Nephron (organoid): ENCODE measurements around the gene CHCHD6.
"Not testable (repeated sequence)": the region's sequence is repeated elsewhere in the genome, so short reads cannot be mapped to it uniquely, and the experiment has no call there.

Experiments
- H3K27ac Mint-ChIP-seq, 3 experiments: 2 replicates each; pipeline ENCODE4 v1.8.0; 2020; ENCODE audit warnings: mixed read lengths in 3 of 3, mild to moderate bottlenecking in 2 of 3, moderate library complexity in 1 of 3
- H3K27me3 Mint-ChIP-seq: 2 replicates; pipeline ENCODE4 v1.8.0; 2021; ENCODE audit warnings: low read depth, mild to moderate bottlenecking, moderate library complexity, mixed read lengths
- H3K36me3 Mint-ChIP-seq: 2 replicates; pipeline ENCODE4 v1.8.0; 2020; ENCODE audit warnings: low read depth, mixed read lengths
- H3K4me1 Mint-ChIP-seq: 2 replicates; pipeline ENCODE4 v1.8.0; 2020; ENCODE audit warnings: mixed read lengths
- H3K4me3 Mint-ChIP-seq, 3 experiments: 2 replicates each; pipeline ENCODE4 v1.8.0; 2020; ENCODE audit warnings: mild to moderate bottlenecking in 3 of 3, mixed read lengths in 3 of 3, moderate library complexity in 2 of 3
- H3K9me3 Mint-ChIP-seq: 2 replicates; pipeline ENCODE4 v1.8.0; 2020; ENCODE audit warnings: mixed read lengths
- CTCF ChIP-seq, 3 experiments: fragments of 200-600 bp; sonication (generic); IDR thresholded peaks; one replicate each; pipeline ENCODE4 v1.5.0; 2021; ENCODE audit warnings: antibody characterized with exemption in 3 of 3; ENCODE audit not compliant: unreplicated experiment in 3 of 3

The CHCHD6 gene

DNA sequence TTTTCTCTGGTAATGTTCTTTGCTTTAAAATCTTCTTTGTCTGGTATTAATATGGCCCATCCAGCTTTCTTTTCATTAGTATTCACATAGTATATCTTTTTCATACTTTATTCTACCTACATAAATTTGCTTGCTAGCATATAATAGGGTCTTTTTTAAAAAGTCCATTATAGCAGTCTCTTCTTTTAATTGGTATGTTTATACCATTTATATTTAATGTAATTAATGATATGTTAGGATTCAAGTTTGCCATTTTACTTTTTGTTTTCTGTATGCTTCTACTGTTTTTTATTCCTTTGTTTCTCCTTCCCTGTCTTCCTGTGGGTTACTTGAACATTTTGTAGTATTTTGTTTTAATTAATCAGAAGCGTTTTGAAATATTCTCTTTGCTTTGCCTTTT is 89.0 kb downstream of the CHCHD6 start:
- Mint-ChIP-seq H3K9me3 (peaks cover 43% of the 10 kb centered on the region), H3K36me3 (peaks cover 45% of the 10 kb centered on the region), H3K27me3 (no peaks in the 10 kb centered on the region), H3K4me1 (no peaks in the 10 kb centered on the region), H3K27ac (no peak overlapping the region), H3K4me3 (no peak overlapping the region)
- TF ChIP-seq CTCF (IDR thresholded peaks at IDR 0.05; ENCODE audit: unreplicated experiment in 3 of 3): no peak

DNA sequence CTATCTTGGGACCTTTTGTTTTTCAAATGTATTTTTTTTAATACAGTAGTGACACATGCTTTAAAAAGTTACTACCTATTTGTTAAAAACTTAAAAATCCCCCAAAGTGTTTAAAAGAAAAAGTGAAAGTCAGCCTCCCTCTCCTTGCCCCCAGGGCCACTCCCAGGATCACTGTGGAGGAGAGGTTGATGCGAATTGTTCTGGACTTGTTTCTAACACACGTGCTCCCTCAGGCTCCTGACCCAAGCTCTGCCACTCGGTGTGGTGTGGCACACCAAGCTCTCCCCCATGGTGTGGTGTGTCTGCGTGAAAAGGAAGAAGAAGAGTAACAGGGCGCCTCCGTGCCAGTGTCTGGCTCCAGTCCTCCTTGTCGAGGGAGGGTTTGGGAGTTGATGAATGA is 93.5 kb downstream of the CHCHD6 start:
- no peak for TF ChIP-seq CTCF (IDR thresholded peaks at IDR 0.05; ENCODE audit: unreplicated experiment in 3 of 3)
- no peak overlapping the region for H3K4me3 Mint-ChIP-seq
- peaks cover 34% of the 10 kb centered on the region for H3K9me3 Mint-ChIP-seq
- H3K4me1 Mint-ChIP-seq: no peaks in the 10 kb centered on the region
- no peak overlapping the region for H3K27ac Mint-ChIP-seq
- peaks cover 59% of the 10 kb centered on the region for H3K36me3 Mint-ChIP-seq
- H3K27me3 Mint-ChIP-seq: no peaks in the 10 kb centered on the region

- TF ChIP-seq CTCF (IDR thresholded peaks at IDR 0.05; ENCODE audit: unreplicated experiment in 3 of 3): no peak
- Mint-ChIP-seq H3K4me1 (no peaks in the 10 kb centered on the region), H3K36me3 (peaks cover 50% of the 10 kb centered on the region), H3K27ac (no peak overlapping the region), H3K9me3 (peaks cover 32% of the 10 kb centered on the region), H3K27me3 (no peaks in the 10 kb centered on the region), H3K4me3 (no peak overlapping the region)
Observed at GRCh38 chr3:126798521-126798920, 94.5 kb downstream of the CHCHD6 start.

GRCh38 chr3:126799099-126799498 is 95.1 kb downstream of the CHCHD6 start:
- H3K9me3 Mint-ChIP-seq: peaks cover 31% of the 10 kb centered on the region
- H3K36me3 Mint-ChIP-seq: peaks cover 45% of the 10 kb centered on the region
- no peak for TF ChIP-seq CTCF (IDR thresholded peaks at IDR 0.05; ENCODE audit: unreplicated experiment in 3 of 3)
- H3K4me1 Mint-ChIP-seq: no peaks in the 10 kb centered on the region
- H3K4me3 Mint-ChIP-seq: no peak overlapping the region
- no peak overlapping the region for H3K27ac Mint-ChIP-seq
- H3K27me3 Mint-ChIP-seq: no peaks in the 10 kb centered on the region

DNA sequence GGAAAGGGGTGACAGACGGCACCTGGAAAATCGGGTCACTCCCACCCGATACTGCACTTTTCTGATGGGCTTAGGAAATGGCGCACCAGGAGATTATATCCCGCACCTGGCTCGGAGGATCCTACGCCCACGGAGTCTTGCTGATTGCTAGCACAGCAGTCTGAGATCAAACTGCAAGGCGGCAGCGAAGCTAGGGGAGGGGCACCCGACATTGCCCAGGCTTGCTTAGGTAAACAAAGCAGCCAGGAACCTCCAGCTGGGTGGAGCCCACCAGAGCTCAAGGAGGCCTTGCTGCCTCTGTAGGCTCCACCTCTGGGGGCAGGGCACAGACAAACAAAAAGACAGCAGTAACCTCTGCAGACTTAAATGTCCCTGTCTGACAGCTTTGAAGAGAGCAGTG is 97.3 kb downstream of the CHCHD6 start:
- Mint-ChIP-seq H3K36me3 (peaks cover 42% of the 10 kb centered on the region), H3K9me3 (peaks cover 31% of the 10 kb centered on the region)
- H3K4me1 Mint-ChIP-seq, H3K4me3 Mint-ChIP-seq, H3K27ac Mint-ChIP-seq, H3K27me3 Mint-ChIP-seq: not testable (repeated sequence)

DNA sequence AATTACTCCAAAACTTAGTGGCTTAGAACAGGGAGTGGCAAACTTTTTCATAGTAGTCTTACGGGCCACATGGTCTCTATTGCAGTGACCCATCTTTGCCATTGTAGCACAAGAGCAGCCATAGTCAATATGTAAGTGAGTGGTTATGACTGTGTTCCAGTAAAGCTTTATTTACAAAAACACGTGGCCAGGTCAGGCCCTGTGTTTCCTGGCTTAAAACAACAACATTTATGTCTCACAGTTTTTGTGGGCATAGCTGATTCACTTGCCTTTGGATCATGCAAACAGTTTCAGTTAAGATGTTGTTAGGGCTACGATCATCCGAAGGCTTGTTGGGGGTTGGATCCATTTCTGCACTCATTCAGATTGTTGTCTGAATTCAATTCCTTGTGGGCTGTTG is 103.8 kb downstream of the CHCHD6 start:
- no peak overlapping the region for H3K27ac Mint-ChIP-seq
- H3K27me3 Mint-ChIP-seq: no peaks in the 10 kb centered on the region
- peaks cover 17% of the 10 kb centered on the region for H3K9me3 Mint-ChIP-seq
- no peak for TF ChIP-seq CTCF (IDR thresholded peaks at IDR 0.05; ENCODE audit: unreplicated experiment in 3 of 3)
- H3K4me3 Mint-ChIP-seq: no peak overlapping the region
- H3K4me1 Mint-ChIP-seq: no peaks in the 10 kb centered on the region
- no peaks in the 10 kb centered on the region for H3K36me3 Mint-ChIP-seq
